ENCODE measurements around the gene DNAAF5.

DNA sequence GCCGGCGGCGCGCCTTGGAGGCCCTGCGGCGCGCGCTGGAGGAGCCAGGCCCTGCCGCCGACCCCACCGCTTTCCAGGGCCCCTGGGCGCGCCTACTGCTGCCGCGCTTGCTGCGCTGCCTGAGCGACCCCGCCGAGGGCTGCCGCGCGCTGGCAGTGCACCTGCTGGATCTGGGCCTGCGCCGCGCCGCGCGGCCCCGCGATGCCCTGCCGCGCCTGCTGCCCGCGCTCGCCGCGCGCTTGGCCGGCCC is 280 bp downstream of the DNAAF5 start:
- TF ChIP-seq, protein P1, sequence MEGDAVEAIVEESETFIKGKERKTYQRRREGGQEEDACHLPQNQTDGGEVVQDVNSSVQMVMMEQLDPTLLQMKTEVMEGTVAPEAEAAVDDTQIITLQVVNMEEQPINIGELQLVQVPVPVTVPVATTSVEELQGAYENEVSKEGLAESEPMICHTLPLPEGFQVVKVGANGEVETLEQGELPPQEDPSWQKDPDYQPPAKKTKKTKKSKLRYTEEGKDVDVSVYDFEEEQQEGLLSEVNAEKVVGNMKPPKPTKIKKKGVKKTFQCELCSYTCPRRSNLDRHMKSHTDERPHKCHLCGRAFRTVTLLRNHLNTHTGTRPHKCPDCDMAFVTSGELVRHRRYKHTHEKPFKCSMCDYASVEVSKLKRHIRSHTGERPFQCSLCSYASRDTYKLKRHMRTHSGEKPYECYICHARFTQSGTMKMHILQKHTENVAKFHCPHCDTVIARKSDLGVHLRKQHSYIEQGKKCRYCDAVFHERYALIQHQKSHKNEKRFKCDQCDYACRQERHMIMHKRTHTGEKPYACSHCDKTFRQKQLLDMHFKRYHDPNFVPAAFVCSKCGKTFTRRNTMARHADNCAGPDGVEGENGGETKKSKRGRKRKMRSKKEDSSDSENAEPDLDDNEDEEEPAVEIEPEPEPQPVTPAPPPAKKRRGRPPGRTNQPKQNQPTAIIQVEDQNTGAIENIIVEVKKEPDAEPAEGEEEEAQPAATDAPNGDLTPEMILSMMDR (conservative IDR thresholded peaks at IDR 0.05; ENCODE audit: low read length): no peak
- no peak for TF ChIP-seq EZH2phosphoT487 (IDR thresholded peaks at IDR 0.05; ENCODE audit: borderline replicate concordance, low read depth, low read length)
